MV-4-11 (cell line): ENCODE data around the gene SLC43A1.
A peak's percentile ranks its signal among the peaks of the same experiment; 100 is the strongest.

ENCODE experiments used
- DNase-seq: peaks from one replicate; lab custom pipeline; 2025; lab: John Stamatoyannopoulos, UW

The SLC43A1 gene

DNA sequence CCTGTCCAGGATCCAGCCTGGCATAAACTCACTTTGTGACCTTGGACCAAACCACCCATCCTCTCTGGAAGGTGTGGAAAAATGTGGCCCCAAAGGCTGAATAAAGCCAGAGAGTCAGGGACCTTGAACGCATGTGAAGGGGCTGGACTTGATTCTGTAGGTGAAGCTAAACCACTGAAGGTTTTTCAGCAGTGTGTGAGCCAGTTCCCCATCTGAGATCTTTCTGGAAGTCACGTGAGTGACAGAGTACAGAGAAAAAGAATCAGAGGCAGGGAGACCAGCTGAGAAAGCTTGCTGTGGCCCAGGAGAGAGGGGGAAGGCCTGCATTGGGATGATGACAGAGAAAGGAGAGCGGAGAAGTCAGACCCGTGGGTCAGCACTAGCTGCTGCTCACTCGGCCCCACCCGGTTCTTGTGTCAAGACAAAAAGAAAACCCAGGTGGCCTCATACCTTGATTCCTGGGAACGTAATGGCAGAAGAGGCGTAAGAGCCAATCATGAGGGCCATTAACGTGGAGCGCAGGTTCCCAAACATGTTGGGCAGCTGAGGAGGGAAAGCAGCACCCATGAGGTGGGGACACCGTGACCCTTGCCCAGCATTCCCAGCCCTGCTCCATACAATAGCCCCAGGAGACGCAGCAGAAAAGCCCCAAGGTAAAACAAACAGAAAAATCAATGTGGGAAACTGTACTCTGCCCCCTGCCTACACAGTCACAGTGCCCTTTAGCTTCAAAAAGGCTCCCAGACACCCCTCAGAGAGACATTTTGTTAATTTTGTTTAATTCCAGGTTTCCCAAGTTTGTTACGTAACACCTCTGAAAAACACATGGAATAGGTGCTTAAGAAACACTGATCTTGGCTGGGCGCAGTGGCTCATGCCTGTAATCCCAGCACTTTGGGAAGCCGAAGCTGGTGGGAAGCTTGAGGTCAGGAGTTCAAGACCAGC is 17.9 kb downstream of the SLC43A1 start:
- no peak for DNase-seq

DNA sequence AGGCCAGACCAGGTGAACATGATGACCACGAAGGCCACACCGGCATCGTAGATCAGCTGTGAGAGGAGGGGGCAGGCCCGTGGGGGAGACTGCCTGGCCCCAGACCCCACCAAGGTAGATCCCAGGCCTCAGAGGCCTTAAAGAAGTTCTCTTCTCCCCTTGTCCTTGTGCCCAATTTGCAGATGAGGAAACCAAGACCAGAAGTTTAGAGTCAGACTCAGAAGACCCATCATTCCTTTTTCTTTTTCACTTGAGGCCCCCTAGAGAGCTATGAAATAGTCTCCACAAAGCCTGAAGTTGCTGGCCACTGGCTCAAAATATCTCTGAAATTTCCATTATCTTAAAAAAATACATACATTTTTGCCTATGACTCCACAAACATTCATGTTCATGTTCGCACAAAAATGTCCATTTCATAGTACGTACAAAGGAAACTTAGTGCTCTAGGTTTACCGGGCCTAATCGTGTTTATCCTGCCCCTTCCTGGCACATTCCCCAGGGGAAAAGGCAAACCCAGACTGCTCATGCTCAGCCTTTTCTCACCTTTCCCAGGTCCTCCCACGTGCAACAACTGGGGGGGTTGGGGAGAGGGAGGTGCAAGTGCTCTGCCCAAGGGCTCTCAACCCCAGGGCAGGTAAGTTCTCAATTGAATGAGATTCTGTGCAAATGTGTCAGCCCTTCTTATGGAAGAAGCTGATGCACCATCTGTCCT is 19.2 kb downstream of the SLC43A1 start:
- DNase-seq: no peak

- no peak for DNase-seq
These were observed 21.7 kb downstream of the SLC43A1 start for GRCh38 chr11:57493507-57494503.

DNA sequence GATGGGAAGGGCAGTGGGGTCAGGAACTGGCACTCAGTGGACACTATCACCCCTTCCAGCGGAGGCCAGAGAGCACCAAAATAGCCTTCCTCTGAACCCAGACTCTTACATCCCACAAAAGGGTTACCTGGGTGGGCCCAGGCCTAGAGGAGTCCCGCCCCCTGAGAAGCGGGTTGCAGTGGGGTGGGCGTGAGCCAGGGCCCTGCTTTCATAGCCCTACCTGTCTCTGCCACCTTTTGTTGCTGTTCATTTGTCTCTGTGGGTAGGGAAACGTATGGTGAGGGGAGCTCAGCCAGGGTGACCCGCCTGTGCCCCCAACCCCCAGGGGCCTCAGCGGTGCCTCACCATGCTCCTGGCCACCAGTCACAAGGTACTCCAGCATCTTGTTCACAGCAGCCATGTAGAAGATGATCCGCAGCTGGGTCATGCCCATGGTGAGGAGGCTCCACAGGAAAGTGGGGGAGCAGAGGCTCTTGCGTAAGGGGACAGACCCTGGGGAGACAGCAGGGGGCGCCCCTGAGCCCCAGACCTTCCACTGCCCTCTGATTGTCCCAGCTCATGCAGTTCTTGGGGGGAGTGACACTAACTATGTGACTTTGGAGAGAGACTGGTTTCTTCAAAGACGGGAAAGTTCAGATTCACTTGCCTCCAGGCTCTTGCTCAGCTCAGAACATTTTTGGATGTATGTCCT is 24.0 kb downstream of the SLC43A1 start:
- peak; percentile 47 for DNase-seq

- DNase-seq: no peak
These were observed 24.9 kb downstream of the SLC43A1 start for GRCh38 chr11:57490456-57491248.

- DNase-seq: no peak
These were observed 27.4 kb downstream of the SLC43A1 start for GRCh38 chr11:57487920-57488659.

DNA sequence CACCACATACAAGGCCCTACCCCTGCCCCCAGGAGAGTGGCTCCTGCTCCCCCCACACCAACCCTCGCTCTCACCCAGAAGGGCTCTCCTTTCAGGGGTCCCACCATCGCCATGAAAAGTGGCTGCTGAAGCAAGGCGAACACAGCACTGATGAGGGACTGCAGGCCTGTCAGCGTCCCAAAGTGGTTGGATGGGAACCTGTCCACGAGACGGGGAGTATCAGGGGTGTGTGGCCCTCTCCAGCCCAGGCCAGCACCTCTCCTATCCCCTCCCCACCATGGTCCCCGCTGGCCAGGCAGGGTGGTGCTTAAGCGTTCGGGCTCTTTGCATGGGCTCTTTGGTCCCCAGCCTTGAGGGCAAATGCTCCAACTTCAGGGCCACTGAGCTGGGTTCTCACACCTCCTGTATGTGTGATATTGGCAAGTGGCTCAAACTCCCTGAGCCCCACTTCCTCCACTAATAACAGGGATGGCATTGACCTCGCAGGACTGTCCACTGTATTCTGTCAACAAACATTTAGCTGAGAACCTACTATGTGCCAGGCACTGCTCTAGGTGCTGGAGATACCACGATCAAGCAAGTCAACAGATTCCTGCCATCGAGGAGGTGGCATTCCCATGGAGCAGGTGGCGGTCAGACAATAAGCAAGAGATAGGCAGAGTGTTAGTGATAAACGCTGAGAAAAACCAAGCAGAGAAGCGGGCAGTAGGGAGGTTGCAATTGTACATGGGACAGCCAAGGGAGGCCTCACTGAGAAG is 28.3 kb downstream of the SLC43A1 start:
- DNase-seq: no peak

- DNase-seq: peak; percentile 94
These were observed 30.1 kb downstream of the SLC43A1 start for GRCh38 chr11:57485217-57485990.

- peak; percentile 95 for DNase-seq
These were observed 31.3 kb downstream of the SLC43A1 start for GRCh38 chr11:57484141-57484710.

DNA sequence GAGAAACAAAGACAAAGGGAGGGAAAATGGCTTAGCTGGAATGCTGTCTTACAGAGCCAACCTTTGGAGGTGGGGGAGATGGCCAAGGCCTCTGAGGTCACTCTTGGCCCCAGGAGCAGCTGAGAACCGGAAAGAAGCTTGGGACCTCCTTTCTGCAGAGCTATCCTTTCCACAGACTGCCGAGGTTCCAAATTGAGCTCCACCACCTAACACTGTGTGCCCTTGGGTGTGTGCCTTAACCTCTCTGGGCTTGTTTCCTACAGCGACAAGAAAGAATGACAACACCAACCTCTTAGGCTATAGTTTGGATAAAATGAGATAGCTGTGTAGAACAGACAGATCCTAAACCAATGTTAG is 32.0 kb downstream of the SLC43A1 start:
- DNase-seq: no peak

DNA sequence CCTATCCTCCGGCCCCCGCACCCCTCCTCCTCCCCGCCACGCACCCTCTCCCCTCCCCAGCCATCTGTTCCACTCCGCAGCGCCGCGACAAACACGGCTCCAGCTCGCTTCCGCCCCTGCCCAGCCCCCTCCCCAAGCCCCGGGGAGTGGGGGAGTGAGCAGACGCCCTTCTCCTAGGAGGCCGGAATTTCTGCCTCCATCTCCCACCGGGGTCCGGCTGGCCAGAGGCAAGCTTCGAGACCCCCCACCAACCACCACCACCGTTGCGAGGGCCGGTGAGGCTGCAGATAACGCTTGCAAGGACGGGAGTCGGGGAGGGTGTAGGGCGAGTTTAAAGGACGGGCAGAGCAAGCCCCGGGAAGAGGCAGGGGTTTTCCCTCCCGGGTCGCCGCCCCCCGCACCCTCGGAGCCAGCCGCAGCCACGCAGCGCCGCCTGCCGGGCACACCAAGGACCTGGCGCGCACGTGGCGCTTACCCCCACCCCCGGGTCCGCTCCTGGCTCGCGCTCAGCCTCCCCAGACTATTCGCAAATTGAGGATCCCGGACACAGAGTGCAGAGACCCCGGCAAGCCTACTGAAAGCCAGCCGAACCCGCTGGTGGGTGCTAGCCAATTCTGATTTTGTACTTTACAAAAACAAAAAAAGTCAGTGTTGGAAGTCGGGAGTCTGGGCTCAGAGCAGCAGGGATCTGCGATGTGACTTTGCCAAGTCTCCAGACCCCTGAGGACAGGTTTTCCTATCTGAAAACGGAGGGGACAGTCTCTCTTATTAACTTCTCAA is 32.5 kb downstream of the SLC43A1 start:
- DNase-seq: no peak

DNA sequence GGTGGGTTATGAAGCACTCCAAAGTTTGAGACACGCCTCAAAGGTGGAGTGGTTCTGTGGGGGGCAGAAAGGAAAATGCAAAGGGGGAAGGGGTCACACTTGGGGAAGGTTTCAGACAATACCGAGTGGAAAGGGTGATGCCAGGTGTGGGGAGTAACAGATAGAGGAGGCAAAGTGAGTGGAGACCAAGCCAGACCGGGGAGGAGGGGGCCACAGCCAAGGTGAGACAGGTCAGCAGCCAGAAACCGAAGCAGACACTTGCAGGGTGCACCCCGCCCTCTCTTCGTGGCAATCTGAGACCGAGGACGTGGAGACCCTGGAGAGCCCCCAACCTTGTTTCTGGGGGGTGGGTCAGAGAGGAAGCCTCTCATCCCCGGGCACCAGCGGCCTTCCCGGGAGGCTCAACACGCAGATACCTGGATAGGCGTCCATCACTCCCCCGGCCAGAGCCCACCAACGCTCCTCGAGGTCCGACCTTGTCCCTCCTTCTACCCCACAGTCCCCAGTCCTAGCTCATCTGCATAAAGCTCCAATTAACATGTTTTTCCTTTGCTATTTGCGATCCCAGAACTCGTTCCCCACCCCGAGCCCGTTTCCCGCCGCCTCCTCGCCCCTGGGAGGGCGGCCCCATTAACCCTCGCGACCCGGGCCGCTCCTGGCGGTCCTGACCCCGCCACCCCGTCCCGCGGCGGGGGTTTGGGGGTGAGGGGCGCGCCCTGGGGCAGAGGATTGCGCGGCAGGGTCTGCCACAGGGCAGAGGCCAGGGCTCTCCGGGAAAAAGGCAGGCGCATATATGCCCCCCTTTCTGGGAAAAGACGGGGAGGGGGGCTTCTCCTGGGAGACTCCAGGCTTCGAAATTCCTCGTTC is 33.4 kb downstream of the SLC43A1 start:
- DNase-seq: no peak

GRCh38 chr11:57481315-57481714 is 34.2 kb downstream of the SLC43A1 start:
- no peak for DNase-seq

- peak; percentile 72 for DNase-seq
These were observed 34.9 kb downstream of the SLC43A1 start for GRCh38 chr11:57480409-57481137.

DNA sequence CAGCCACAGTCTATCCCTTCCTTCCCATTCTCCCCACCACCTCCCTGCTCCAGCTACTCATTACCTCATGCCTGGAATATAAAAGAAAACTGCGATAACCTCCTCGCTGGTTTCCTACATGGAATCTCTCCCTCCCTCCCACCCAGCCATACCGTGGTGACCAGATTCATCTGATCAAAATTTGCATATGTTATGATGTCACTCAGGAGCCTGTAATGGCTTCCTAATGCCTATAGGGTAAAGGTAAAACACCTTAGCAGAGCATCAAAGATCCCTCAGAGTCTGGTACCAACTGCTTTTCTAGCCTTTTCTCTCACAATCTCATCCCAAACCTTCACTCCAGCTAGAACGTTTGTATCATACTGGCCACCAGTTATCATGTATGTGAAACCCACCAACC is 35.6 kb downstream of the SLC43A1 start:
- no peak for DNase-seq
